Fibroblast of skin of scalp (primary cell): ENCODE results near the gene ELOVL6.

Experiments used
- DNase-seq: peaks from one replicate; pipeline ENCODE4 v3.0.0-alpha.2; 2013

ELOVL6 gene

DNA sequence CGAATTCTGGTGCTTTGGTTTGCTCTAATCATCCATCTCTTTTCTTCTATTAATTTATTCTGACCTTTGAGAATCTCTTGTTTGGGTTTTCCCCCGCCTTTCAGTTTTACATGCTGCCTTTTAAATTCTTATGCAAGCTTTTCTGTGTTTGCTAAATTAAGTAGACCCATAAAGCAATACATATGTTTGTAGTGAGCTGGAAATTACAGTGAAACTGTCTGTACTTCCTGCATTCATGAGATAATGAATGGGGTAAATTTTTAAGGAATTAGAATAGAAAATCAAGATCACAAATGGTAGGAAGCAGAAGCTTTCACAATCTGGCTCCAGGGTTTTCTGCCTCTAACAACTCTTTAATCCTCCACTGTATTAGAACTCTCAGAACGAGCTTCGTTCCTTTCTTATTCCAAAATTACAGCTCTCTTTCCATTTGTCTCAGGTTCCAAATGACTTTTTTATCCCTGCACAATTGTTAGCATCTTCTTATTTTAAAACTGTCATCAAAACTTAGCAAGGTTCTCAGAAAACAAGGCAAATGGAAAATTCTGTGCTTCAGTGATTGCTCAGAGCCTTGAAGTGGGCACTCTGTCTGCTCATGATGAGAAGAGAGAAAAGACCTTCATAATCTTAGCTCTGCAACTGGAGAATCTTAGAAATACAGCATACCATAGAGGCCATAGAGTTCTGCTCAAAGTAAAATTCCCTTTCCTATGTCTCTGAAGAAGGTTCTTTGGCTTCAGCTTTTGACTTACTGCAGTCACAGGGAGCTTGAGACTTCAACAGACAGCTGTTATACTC, 177.6 kb downstream of the ELOVL6 start:
- no peak for DNase-seq

DNA sequence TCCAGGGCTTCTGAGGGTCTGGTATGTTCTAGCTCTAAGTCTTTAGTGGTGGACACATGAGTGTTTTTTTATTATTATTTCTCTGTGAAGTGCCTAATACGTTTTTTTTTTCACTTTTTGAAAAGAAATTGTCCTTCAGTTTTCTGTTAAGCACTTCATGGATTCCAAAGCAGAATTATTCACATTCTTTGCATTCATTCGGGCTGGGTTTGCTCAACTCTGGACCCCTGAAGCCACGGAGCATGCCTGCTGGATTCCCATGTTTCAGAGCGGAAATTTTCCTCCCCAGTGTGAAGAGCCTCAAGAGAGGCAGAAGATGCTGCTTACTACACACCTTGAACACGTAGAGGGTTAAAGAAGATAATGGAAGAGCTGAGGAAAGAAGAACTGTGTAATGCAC, 178.3 kb downstream of the ELOVL6 start:
- DNase-seq = peak; percentile 79

DNA sequence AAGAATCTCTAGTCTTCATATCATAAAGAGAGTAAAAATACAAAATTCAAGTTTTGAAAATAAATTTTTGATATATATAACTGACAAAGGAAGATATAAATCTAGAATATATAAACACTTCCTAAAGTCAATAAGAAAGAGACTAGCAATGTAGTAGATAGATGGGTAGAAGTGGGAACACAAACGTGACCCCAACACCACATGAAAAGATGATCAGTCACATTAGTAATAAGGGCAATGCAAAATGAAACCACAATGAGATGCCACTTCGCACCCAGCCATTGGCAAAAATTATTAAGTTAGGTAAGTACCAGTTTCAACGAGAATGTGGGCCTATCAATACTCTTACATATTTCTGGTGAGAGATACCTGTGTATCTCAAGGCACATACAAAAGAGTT, 179.3 kb downstream of the ELOVL6 start:
- no peak for DNase-seq

DNA sequence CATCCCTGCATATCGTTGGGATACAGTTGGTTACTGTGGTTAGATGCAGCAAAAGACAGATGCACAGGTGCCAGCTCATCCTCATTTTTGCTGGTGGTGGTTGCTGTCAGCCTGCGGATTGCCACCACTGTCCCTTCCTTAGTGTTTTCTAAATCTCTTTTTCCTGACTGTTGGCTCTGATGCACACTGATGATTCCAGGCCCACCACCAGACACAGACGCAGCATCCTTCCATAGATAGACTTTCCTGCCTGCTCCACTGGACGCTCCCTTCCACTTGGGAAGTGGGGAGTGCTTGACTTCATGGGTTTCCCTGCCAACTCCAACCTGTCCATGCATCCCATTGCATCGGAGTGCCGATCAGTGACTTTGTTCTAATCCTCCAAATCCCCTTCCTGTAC, 184.2 kb downstream of the ELOVL6 start:
- DNase-seq = no peak

DNA sequence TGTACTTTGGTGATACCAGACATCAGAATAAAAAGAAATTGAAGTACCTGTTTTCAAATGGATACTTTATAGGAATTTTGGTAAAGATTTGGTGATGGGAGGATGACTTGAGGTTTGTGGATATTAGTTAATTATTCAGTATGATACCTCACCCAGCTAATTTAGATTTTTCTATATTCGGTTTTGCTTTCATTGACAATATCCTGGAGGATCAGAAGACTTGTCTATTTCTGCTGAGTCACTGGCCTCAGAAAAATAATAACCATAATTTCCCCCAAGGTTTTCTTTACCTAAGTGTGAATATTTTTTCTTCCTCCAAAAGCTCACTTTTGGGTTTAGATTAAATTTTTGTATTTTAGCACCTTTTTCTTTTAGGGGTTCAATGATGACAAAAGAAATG, 185.5 kb downstream of the ELOVL6 start:
- DNase-seq = no peak

DNA sequence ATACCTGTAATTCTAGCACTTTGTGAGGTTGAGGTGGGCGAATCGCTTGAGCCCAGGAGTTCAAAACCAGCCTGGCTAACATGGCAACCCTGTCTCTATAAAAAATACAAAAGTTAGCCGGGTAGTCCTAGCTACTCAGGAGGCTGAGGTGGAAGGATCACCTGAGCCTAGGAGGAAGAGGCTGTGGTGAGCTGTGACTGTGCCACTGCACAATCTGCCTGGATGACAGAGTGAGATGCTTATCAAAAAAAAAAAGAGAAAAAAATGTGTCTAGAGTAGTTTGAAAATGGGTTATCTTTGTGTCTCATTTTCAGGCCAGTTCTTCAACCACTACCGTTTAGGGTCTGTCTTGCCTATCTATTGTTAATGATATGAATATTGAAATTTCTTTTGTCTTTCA, 187.6 kb downstream of the ELOVL6 start:
- DNase-seq = no peak

DNA sequence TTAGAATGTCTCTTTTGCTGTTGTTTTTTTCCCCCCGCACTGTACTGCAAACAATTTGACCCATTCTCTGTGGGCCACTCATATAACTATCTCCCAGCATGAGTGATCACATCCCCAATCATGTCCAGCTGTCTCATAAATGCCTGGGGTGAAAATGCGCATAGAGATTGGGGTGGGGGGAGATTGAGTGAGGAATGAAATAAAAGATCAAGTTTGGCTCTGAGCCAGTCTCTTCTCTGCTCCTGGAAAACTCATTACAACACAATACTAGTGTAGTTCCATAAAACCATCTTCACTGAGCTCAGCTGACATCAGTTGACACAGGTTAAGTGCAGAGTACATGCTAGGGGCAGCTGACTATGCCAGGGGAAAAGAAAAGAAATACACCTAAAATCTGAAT, 188.9 kb downstream of the ELOVL6 start:
- DNase-seq = no peak

DNA sequence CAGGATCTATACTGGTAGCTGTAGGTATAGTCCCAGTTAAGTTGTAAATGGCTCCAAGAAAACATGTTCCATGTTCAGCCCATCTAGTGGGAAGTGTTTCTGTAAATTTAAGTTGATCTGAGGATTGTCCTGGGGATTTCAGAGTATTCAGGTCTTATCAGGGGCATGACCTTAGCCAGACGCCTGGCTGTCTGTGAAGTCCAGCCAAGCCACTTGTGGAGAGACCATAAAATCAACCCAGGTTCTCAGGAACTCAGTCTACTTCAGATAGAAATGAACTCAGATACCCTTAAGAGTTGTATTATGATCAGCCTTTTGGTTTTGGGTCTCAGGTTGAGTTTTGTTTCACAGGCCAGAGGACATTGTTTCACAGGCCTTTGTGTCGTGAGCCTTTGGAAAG, 189.9 kb downstream of the ELOVL6 start:
- no peak for DNase-seq

DNA sequence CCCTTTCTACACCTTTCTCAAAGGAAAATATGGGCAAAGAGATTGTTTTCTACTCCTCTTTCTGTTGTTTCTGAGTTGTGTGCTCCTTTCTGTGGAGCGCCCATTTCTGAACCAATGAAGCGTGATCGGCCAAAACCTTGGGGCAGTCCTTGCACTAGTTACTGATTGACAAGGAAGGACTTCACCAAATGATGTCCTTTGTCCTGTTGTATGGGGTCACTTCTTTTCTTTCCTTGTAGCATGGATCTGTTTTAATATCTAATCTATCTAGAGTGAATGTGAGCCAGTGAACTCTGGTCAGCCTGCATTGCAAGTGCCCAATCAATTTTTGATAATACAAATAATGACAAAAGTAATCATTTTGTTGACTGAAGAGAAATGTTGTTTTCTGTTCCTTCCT, 191.2 kb downstream of the ELOVL6 start:
- no peak for DNase-seq

DNA sequence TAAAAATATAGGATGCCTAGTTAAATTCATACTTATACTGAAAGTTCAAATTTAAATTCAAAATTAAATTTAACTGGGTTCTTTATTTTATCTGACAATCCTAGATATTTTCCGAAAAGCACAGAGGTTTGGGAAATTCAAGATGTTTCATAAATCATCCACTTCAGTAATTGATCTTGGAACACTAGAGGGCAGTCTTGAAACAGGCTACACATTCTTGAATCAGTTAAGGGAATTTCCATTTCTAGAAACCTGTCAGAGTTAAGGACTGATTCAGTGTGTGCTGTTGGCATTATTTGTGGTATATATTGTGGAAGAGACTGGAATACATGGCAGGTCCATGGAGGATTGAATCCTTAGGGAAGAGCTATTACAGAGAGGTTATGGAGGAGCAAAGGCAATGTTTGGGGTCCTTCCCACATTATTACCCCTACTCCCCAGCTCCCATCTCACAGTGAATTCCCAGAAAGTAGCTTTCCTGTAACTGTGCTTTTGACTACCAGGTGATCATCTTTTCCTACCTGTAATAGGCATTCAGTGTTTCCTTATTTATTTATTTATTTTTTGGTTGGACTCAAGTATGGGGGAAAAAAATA, 192.9 kb downstream of the ELOVL6 start:
- peak; percentile 74 for DNase-seq

DNA sequence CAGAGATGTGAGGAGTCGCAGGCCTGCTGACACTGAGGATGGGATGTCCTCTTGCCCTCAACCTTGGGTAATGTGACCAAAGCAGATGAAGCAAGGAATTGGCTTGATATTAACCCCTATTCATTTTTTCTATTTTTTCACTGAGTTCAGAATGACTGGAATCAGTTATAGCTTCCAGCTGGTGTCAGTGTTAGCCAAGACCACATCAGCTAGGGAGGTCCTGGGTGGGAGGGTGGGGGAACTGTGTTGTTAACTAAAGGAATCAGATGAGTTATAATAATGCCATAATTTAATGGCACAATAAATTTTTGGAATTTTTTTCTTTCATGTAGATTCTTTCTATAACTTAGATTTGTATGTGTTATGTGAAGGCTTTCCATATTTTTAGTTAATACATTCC, 193.9 kb downstream of the ELOVL6 start:
- DNase-seq = peak; percentile 7

DNA sequence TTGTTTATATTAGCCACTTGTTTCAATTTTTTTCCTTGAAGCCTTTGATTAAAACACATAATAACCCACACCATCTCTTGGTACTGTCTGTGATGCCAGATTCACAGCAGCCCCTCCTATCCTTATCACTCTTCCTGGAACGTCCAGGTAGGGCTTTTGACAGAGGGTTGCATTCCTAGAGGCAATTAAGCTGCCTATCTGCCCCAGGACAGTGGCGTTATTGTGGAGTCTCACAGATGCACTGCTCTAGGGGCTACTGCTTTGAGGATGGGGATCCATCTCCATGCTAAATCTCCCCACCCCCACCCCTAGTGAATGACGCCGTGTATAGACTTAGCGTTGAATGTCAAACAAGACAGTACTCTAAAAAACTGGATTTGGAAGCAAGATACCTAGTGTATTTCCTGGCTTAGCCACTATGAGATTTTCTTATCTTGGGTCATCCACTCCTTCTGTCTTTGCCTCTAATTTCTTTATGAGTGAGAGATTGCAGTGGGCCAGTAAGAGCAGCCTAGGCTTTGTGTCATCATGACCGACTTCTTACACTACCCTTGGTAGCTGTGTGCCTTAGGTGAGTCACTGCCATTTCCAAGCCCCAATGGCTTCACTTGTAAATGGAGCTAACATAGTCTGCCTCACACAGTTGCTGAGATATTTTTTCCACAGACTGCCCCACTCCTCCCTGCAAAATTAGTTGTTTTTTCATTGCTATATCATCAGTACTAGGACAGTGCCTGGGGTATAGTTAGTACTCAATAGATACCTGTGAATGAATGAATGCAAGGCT, 194.8 kb downstream of the ELOVL6 start:
- DNase-seq = no peak

DNA sequence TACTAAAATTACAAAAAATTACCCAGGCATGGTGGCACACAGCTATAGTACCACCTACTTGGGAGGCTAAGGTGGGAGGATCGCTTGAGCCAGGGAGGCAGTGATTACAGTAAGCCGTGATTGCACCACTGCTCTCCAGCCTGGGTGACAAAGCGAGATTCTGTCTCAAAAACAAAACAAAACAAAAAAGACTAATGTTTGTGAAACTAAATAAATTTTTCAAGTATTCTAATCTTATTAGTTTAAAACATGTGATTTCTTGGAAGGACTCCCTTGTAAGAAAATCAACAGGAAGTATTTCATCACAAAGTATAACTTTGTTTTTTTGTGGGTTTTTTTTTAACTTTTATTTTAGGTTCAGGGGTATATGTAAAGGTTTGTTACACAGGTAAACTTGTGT, 196.1 kb downstream of the ELOVL6 start:
- DNase-seq = no peak

DNA sequence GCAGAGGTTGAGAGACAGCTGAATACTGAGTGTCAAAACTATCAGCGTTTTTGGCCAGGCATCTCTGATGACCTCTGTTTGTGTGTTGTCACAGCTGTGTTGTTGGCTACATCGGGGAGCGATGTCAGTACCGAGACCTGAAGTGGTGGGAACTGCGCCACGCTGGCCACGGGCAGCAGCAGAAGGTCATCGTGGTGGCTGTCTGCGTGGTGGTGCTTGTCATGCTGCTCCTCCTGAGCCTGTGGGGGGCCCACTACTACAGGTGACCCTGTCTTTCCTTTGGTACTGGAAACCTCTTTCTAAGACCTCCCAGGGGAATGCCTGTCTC, 198.9 kb downstream of the ELOVL6 start:
- no peak for DNase-seq

DNA sequence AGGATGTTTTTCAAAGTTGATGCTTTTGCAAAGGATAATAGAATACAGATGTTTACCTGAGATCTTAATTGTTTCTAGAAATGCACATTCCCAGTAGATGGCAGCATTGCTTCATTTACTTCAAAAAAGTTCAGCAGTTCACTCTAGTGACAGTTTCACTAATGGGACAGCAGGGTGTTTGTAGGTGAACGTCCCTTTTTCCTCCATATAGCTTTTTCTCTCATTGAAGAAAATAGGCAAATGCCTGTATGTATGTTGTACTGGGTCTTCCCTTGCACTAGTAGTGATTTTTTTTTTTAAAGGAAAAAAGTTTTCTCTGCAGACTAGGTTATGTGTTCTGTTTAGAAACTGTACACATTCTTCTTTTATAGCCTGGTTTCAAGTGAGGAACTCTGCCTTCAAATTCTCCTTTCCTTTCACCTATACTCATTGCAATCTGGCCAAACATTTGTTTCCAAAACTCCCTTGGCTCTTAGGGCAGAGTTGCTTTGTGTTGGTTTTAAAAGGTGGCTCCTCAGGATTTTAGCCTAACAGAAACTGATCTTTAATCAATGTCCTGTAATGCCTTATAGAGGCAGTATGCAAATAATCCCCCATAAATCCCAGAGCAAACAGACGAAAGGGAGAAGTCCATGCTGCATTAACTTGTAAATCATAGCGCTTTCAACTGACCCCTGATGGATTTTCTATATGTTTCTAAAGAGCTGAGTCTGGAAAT, 199.4 kb downstream of the ELOVL6 start:
- peak; percentile 66 for DNase-seq

DNA sequence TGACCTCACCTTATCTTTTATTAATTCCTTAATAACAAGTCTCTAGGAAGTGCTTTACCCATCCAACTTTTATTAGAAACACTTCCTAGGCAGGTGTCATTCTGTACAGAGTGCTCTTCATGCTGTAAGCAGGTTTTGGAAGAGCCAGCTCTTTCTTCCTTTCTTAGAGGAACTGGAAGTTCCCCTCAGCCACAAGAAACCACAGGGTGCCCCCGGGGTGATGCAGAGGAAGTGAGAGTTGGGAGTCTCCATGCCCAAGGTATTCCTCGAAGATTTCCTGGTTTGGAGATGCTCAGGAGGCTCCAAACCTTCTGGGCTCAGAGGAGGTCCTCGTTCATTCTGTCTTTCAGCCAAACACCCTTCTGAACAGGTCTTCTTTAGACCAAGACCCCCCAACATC, 201.9 kb downstream of the ELOVL6 start:
- DNase-seq = no peak
